IMR-90 (cell line): ENCODE data around the gene SMIM5. TPM values are rescaled to one million over a fixed set of nuclear protein-coding genes. Genes with fewer than 3 reads are reported as not detected.

Experiments used
- ATAC-seq: fragments of 200-7000 bp; cut with Tn5 transposase; 2 replicates; pipeline ENCODE4 v1.9.1; 2020; ENCODE audit warnings: low read depth, mild to moderate bottlenecking, moderate library complexity
- BruUV-seq: library from RNA; stranded (reverse); fragments of 400-500 nt; replicated peaks from 2 replicates; lab custom pipeline; 2021; lab: Mats Ljungman, UMichigan
- CTCF ChIA-PET: fragments of 300-600 bp; formaldehyde crosslinking; extraction: SDS; loops from one replicate; lab custom pipeline; 2021; ENCODE audit warnings: antibody characterized with exemption; lab: Yijun Ruan, JAX
- POLR2A ChIA-PET: fragments of 300-600 bp; sonication (Branson Sonifier 250); formaldehyde crosslinking; loops from one replicate; lab custom pipeline; 2022; ENCODE audit warnings: antibody characterized with exemption; ENCODE audit not compliant: unreplicated experiment; lab: Charles Lee
- DNase-seq: peaks from one replicate; pipeline ENCODE4 v3.0.0; 2013
- H2AFZ ChIP-seq: replicated peaks from 2 replicates; pipeline ENCODE3; 2013; ENCODE audit warnings: low read length, mild to moderate bottlenecking; ENCODE audit not compliant: poor library complexity
- H2AK5ac ChIP-seq: 2 replicates; pipeline ENCODE4 v1.6.1; 2013; ENCODE audit warnings: low read depth, low read length, inconsistent platforms
- H2AK9ac ChIP-seq: replicated peaks from 2 replicates; pipeline ENCODE3; 2013; ENCODE audit warnings: mild to moderate bottlenecking, low read depth, low read length, moderate library complexity; ENCODE audit not compliant: poor library complexity
- H2BK120ac ChIP-seq: 2 replicates; pipeline ENCODE4 v1.6.1; 2013; ENCODE audit warnings: low read depth, low read length, inconsistent platforms
- H2BK15ac ChIP-seq: 3 replicates; pipeline ENCODE4 v1.6.1; 2013; ENCODE audit warnings: low read depth, low read length, inconsistent platforms
- H2BK20ac ChIP-seq: 2 replicates; pipeline ENCODE4 v1.6.1; 2013; ENCODE audit warnings: low read depth, mild to moderate bottlenecking, inconsistent platforms, low read length, moderate library complexity
- H2BK5ac ChIP-seq: 2 replicates; pipeline ENCODE4 v1.6.1; 2013; ENCODE audit warnings: mild to moderate bottlenecking, low read depth, low read length, inconsistent platforms; ENCODE audit not compliant: poor library complexity, severe bottlenecking
- H3K14ac ChIP-seq: replicated peaks from 2 replicates; pipeline ENCODE4 v1.6.1; 2013; ENCODE audit warnings: low read depth, low read length, inconsistent platforms
- H3K18ac ChIP-seq: 2 replicates; pipeline ENCODE4 v1.6.1; 2013; ENCODE audit warnings: low read depth, low read length, control low read depth
- H3K23ac ChIP-seq: 2 replicates; pipeline ENCODE4 v1.6.1; 2013; ENCODE audit warnings: low read depth, low read length, inconsistent platforms
- H3K27ac ChIP-seq: 2 replicates; pipeline ENCODE4 v1.5.1; 2013; ENCODE audit warnings: mild to moderate bottlenecking, control low read depth, low read length; ENCODE audit not compliant: insufficient read depth
- H3K27me3 ChIP-seq: 2 replicates; pipeline ENCODE4 v1.6.1; 2013; ENCODE audit warnings: low read length; ENCODE audit not compliant: control insufficient read depth, insufficient read depth
- H3K36me3 ChIP-seq: 2 replicates; pipeline ENCODE4 v1.6.1; 2013; ENCODE audit warnings: low read length, mixed read lengths; ENCODE audit not compliant: control insufficient read depth, insufficient read depth
- H3K4ac ChIP-seq: 2 replicates; pipeline ENCODE4 v1.6.1; 2013; ENCODE audit warnings: low read depth, low read length, inconsistent platforms
- H3K4me1 ChIP-seq: 2 replicates; pipeline ENCODE4 v1.6.1; 2013; ENCODE audit warnings: low read length, mixed read lengths; ENCODE audit not compliant: control insufficient read depth, insufficient read depth
- H3K4me2 ChIP-seq: 2 replicates; pipeline ENCODE4 v1.6.1; 2013; ENCODE audit warnings: low read depth, mild to moderate bottlenecking, control low read depth, low read length, moderate library complexity
- H3K4me3 ChIP-seq: 2 replicates; pipeline ENCODE4 v1.5.1; 2013; ENCODE audit warnings: low read depth, mild to moderate bottlenecking, control low read depth, low read length, moderate library complexity; ENCODE audit not compliant: insufficient read depth
- H3K56ac ChIP-seq: 2 replicates; pipeline ENCODE4 v1.6.1; 2013; ENCODE audit warnings: low read length, inconsistent platforms; ENCODE audit not compliant: insufficient read depth; ENCODE audit errors: extremely low read depth
- H3K79me1 ChIP-seq, 2 experiments: 2 replicates each; pipeline ENCODE4 v1.6.1; 2013; ENCODE audit warnings: low read length in 2 of 2, inconsistent platforms in 1 of 2, low read depth in 1 of 2
- H3K9ac ChIP-seq: 2 replicates; pipeline ENCODE4 v1.6.1; 2013; ENCODE audit warnings: low read depth, low read length, control low read depth
- H3K9me1 ChIP-seq: 2 replicates; pipeline ENCODE4 v1.6.1; 2013; ENCODE audit warnings: low read length, inconsistent platforms; ENCODE audit not compliant: insufficient read depth
- H3K9me3 ChIP-seq: 2 replicates; pipeline ENCODE4 v1.6.1; 2013; ENCODE audit warnings: low read length; ENCODE audit not compliant: control insufficient read depth, insufficient read depth
- H4K20me1 ChIP-seq: 2 replicates; pipeline ENCODE4 v1.6.1; 2013; ENCODE audit warnings: low read length, inconsistent platforms; ENCODE audit not compliant: insufficient read depth
- H4K5ac ChIP-seq: 2 replicates; pipeline ENCODE4 v1.6.1; 2013; ENCODE audit warnings: mild to moderate bottlenecking, low read depth, low read length, control low read depth
- H4K8ac ChIP-seq, 2 experiments: 2 replicates each; pipeline ENCODE4 v1.6.1; 2013; ENCODE audit warnings: low read depth in 2 of 2, low read length in 2 of 2, control low read depth in 1 of 2, inconsistent platforms in 1 of 2
- H4K91ac ChIP-seq: 2 replicates; pipeline ENCODE4 v1.6.1; 2013; ENCODE audit warnings: low read depth, low read length, inconsistent platforms; ENCODE audit not compliant: insufficient read depth
- BHLHE40 ChIP-seq: fragments of 150-350 bp; IDR thresholded peaks from 2 replicates; pipeline ENCODE4 v1.6.1; 2016; ENCODE audit warnings: mild to moderate bottlenecking, low read depth, low read length
- CHD1 ChIP-seq: IDR thresholded peaks from 2 replicates; pipeline ENCODE4 v1.6.1; 2012; ENCODE audit warnings: low read depth, low read length, improper control_type of control experiment
- FOS ChIP-seq: fragments of 150-350 bp; IDR thresholded peaks from 2 replicates; pipeline ENCODE4 v1.6.1; 2016; ENCODE audit warnings: low read depth, low read length
- MAFK ChIP-seq: IDR thresholded peaks from 2 replicates; pipeline ENCODE4 v1.6.1; 2012; ENCODE audit warnings: low read depth, low read length, improper control_type of control experiment
- MAZ ChIP-seq: IDR thresholded peaks from 2 replicates; pipeline ENCODE4 v1.6.1; 2012; ENCODE audit warnings: low read depth, mild to moderate bottlenecking, low read length, improper control_type of control experiment, moderate library complexity, borderline replicate concordance
- MXI1 ChIP-seq: IDR thresholded peaks from 2 replicates; pipeline ENCODE4 v1.6.1; 2012; ENCODE audit warnings: low read depth, mild to moderate bottlenecking, low read length, moderate library complexity, borderline replicate concordance
- NFE2L2 ChIP-seq: fragments of 150-350 bp; IDR thresholded peaks from 2 replicates; pipeline ENCODE4 v1.6.1; 2016; ENCODE audit warnings: low read depth, mild to moderate bottlenecking, low read length
- POLR2A ChIP-seq: IDR thresholded peaks from 2 replicates; pipeline ENCODE4 v1.6.1; 2012; ENCODE audit warnings: mild to moderate bottlenecking, low read depth, low read length
- RAD21 ChIP-seq: IDR thresholded peaks from 2 replicates; pipeline ENCODE4 v1.6.1; 2012; ENCODE audit warnings: low read length, improper control_type of control experiment
- RCOR1 ChIP-seq: IDR thresholded peaks from 2 replicates; pipeline ENCODE4 v1.6.1; 2012; ENCODE audit warnings: mild to moderate bottlenecking, low read length, improper control_type of control experiment; ENCODE audit not compliant: insufficient replicate concordance
- RFX5 ChIP-seq: IDR thresholded peaks from 2 replicates; pipeline ENCODE4 v1.8.0; 2012; ENCODE audit warnings: low read depth, mild to moderate bottlenecking, low read length, moderate library complexity
- SMC3 ChIP-seq: fragments of 150-350 bp; IDR thresholded peaks from 2 replicates; pipeline ENCODE4 v1.6.1; 2016; ENCODE audit warnings: low read depth, mild to moderate bottlenecking, antibody characterized with exemption, low read length, moderate library complexity
- WGBS, 2 experiments: methylation state at CpG; one replicate each; pipeline versions ENCODE4 v1.1.5 to v1.1.7; 2013; ENCODE audit warnings: missing lambda C conversion rate in 2 of 2; ENCODE audit not compliant: insufficient read length in 1 of 2; ENCODE audit errors: extremely low coverage in 2 of 2; 5-methylcytosine and 5-hydroxymethylcytosine counted together
- dilution Hi-C: fragments of 300-500 bp; cut with HindIII; formaldehyde crosslinking; loops from one replicate; pipeline ENCODE4 v1.14.3; 2018; ENCODE audit warnings: low sequenced_read_pairs; ENCODE audit not compliant: unreplicated experiment
- in situ Hi-C: fragments of 300-500 bp; cut with MboI; formaldehyde crosslinking; loops from 3 replicates; pipeline ENCODE4 v1.14.3; 2019; ENCODE audit warnings: low sequenced_read_pairs, inconsistent platforms, mixed read lengths
- intact Hi-C: fragments of 100-400 bp; cut with micrococcal nuclease; formaldehyde crosslinking; loops from 2 replicates; pipeline ENCODE4 v1.10.0; 2022
- polyA plus RNA-seq, 3 experiments: library from polyadenylated mRNA; depleted of rRNA; stranded (reverse); fragments of >200 nt; gene quantifications; 2 replicates each; pipeline ENCODE4 v1.2.3, GENCODE V29; 2012; ENCODE audit warnings: low replicate concordance in 1 of 3
- total RNA-seq: library from RNA; depleted of rRNA; stranded (reverse); fragments of >200 nt; gene quantifications from 2 replicates; pipeline ENCODE4 v1.2.3, GENCODE V29; 2012
- TF ChIP-seq, protein P1 (sequence below): conservative IDR thresholded peaks from 2 replicates; pipeline ENCODE4 v1.5.1; 2012; ENCODE audit warnings: mild to moderate bottlenecking, low read depth, low read length, improper control_type of control experiment
- TF ChIP-seq, protein P2 (sequence below): fragments of 150-350 bp; IDR thresholded peaks from 2 replicates; pipeline ENCODE4 v1.6.1; 2016; ENCODE audit warnings: low read depth, mild to moderate bottlenecking, low read length, moderate library complexity, borderline replicate concordance

Gene SMIM5
- total and polyA plus RNA-seq, 2 of the 4 experiments (the other 2 are of a cell fraction) = not detected

DNA sequence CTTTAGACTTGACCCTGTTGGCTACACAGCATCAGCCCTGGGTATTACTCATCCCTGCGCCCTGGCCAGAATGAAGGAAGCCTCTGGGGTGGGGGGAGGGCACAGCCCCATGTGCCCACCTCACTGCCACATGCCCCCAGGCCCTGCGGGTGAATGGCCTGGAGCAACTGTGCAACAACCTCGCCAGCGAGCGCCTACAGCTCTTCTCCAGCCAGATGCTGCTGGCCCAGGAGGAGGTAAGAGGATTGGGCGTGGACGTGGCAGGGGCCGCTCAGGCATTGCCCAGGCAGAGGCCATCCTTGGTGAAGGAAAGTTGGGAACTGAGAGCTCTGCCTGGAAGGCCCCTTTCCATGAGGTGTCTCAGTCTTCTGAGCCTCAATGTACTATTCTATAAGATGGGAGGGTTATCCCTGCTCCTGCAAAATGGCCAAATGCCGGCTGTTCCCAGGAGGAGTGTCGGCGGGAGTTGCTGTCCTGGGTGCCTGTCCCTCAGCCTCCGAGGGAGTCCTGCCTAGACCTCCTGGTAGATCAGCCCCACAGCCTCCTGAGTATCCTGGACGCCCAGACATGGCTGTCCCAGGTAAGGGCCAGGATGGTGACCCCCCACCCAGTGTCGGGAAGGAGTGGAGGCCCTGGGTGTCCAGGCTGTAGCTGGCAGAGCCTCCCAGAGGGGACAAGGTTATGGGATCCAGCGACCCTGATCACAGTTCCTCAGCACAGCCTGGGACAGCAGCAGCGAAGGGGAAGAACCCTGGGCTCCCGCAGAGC lies 36.7 kb upstream of the SMIM5 start:
- Histone ChIP-seq H4K5ac (no peak overlapping the region), H3K27ac (no peak overlapping the region), H3K9ac (no peak overlapping the region), H4K20me1 (no peaks in the 10 kb centered on the region; the same call in none of the 2 replicates), H3K4me1 (no peaks in the 10 kb centered on the region), H4K91ac (no peak overlapping the region), H3K27me3 (peaks cover 28% of the 10 kb centered on the region), H2BK5ac (no peak overlapping the region), H2BK20ac (no peak overlapping the region), H3K56ac (no peak overlapping the region), H3K4me3 (no peak overlapping the region), H3K23ac (no peak overlapping the region), H2AFZ (peak overlapping the region; percentile 43), H3K4ac (no peak overlapping the region), H3K18ac (no peak overlapping the region), H2BK15ac (no peak overlapping the region), H3K9me1 (no peaks in the 10 kb centered on the region), H3K14ac (no peak overlapping the region), H3K4me2 (no peak overlapping the region), H2AK9ac (no peak overlapping the region), H4K8ac (no peak overlapping the region), H2AK5ac (no peak overlapping the region), H3K36me3 (no peaks in the 10 kb centered on the region), H2BK120ac (no peak overlapping the region), H3K9me3 (no peaks in the 10 kb centered on the region), H3K79me1 (no peaks in the 10 kb centered on the region)
- ChIA-PET POLR2A (no interaction called here), CTCF (interaction anchor here (1.1 kb wide), 1 partner anchor 157 kb away, joined by 3 read pairs; no protein-coding TSS in a partner anchor)
- DNase-seq = no peak
- TF ChIP-seq RFX5 (no peak), MAFK (no peak), MXI1 (no peak), SMC3 (no peak), BHLHE40 (no peak), FOS (no peak), RAD21 (no peak), POLR2A (no peak), RCOR1 (no peak), MAZ (no peak), NFE2L2 (no peak), CHD1 (no peak)
- TF ChIP-seq, protein P1, sequence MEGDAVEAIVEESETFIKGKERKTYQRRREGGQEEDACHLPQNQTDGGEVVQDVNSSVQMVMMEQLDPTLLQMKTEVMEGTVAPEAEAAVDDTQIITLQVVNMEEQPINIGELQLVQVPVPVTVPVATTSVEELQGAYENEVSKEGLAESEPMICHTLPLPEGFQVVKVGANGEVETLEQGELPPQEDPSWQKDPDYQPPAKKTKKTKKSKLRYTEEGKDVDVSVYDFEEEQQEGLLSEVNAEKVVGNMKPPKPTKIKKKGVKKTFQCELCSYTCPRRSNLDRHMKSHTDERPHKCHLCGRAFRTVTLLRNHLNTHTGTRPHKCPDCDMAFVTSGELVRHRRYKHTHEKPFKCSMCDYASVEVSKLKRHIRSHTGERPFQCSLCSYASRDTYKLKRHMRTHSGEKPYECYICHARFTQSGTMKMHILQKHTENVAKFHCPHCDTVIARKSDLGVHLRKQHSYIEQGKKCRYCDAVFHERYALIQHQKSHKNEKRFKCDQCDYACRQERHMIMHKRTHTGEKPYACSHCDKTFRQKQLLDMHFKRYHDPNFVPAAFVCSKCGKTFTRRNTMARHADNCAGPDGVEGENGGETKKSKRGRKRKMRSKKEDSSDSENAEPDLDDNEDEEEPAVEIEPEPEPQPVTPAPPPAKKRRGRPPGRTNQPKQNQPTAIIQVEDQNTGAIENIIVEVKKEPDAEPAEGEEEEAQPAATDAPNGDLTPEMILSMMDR = no peak
- TF ChIP-seq, protein P2, sequence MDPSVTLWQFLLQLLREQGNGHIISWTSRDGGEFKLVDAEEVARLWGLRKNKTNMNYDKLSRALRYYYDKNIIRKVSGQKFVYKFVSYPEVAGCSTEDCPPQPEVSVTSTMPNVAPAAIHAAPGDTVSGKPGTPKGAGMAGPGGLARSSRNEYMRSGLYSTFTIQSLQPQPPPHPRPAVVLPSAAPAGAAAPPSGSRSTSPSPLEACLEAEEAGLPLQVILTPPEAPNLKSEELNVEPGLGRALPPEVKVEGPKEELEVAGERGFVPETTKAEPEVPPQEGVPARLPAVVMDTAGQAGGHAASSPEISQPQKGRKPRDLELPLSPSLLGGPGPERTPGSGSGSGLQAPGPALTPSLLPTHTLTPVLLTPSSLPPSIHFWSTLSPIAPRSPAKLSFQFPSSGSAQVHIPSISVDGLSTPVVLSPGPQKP = no peak
- intact Hi-C loops (no loop called here), in situ Hi-C loops (no loop called here), dilution Hi-C loops (no loop called here)
- 67% methylated on average over 8 of the region's 17 CpGs; no CpG with 5 or more reads in 1 of the 2 experiments for WGBS, 2 experiments
- no peak for ATAC-seq
- BruUV-seq = no TSS peak
